Loucy (cell line): ENCODE measurements around the gene PRDM11.

Experiments
- EZH2phosphoT487 ChIP-seq: fragments of 200-600 bp; IDR thresholded peaks from 2 replicates; pipeline ENCODE4 v1.6.1; 2018; ENCODE audit warnings: antibody characterized with exemption, mild to moderate bottlenecking, moderate library complexity, borderline replicate concordance
- TF ChIP-seq, protein P1 (sequence below): fragments of 200-600 bp; sonication (generic); conservative IDR thresholded peaks from 2 replicates; pipeline ENCODE4 v1.5.1; 2014; ENCODE audit warnings: mild to moderate bottlenecking, antibody characterized with exemption, low read length

GRCh38 chr11:45176996-45177395 lies 30.6 kb downstream of the PRDM11 start:
- TF ChIP-seq, protein P1, sequence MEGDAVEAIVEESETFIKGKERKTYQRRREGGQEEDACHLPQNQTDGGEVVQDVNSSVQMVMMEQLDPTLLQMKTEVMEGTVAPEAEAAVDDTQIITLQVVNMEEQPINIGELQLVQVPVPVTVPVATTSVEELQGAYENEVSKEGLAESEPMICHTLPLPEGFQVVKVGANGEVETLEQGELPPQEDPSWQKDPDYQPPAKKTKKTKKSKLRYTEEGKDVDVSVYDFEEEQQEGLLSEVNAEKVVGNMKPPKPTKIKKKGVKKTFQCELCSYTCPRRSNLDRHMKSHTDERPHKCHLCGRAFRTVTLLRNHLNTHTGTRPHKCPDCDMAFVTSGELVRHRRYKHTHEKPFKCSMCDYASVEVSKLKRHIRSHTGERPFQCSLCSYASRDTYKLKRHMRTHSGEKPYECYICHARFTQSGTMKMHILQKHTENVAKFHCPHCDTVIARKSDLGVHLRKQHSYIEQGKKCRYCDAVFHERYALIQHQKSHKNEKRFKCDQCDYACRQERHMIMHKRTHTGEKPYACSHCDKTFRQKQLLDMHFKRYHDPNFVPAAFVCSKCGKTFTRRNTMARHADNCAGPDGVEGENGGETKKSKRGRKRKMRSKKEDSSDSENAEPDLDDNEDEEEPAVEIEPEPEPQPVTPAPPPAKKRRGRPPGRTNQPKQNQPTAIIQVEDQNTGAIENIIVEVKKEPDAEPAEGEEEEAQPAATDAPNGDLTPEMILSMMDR, result no peak
- TF ChIP-seq EZH2phosphoT487, result no peak
